HCT116 (cell line): Measurements from ENCODE around the gene DPYD. TPM values are rescaled to one million over a fixed set of nuclear protein-coding genes. Genes with fewer than 3 reads are reported as not detected.

Source experiments
- ATAC-seq: fragments of 200-7000 bp; cut with Tn5 transposase; 2 replicates; pipeline ENCODE4 v1.9.1; 2020; ENCODE audit warnings: mild to moderate bottlenecking, moderate library complexity
- BruUV-seq: library from RNA; stranded (reverse); fragments of 400-500 nt; replicated peaks from 2 replicates; lab custom pipeline; 2021; lab: Mats Ljungman, UMichigan
- CTCF ChIA-PET: fragments of 300-600 bp; sonication (Branson Sonifier 250); formaldehyde crosslinking; loops from one replicate; lab custom pipeline; 2021; ENCODE audit warnings: antibody characterized with exemption; lab: Charles Lee
- POLR2A ChIA-PET: fragments of 300-600, 350-600 bp; sonication (Branson Sonifier 250); formaldehyde crosslinking; loops from one replicate; lab custom pipeline; 2021; ENCODE audit warnings: antibody characterized with exemption; lab: Charles Lee
- RAD21 ChIA-PET, 2 experiments: fragments of 300-600 bp; sonication (Branson Sonifier 250); formaldehyde crosslinking; loops; one replicate each; lab custom pipeline; 2023; ENCODE audit warnings: low total read pairs in 2 of 2; ENCODE audit not compliant: uncharacterized antibody in 2 of 2, unreplicated experiment in 2 of 2, low non-redundant PET in 1 of 2; lab: Charles Lee
- DNase-seq: peaks from one replicate; pipeline ENCODE4 v3.0.0-alpha.2; 2010; ENCODE audit warnings: low read depth, low spot score
- H2AFZ ChIP-seq: fragments of 200-600 bp; shearing (Covaris generic), sonication (generic); 2 replicates; pipeline ENCODE4 v1.6.1; 2017; ENCODE audit warnings: low read depth, mixed run types, mixed read lengths, antibody characterized with exemption, low read length; ENCODE audit not compliant: poor library complexity, severe bottlenecking
- H3K27ac ChIP-seq: 2 replicates; pipeline ENCODE4 v1.5.1; 2012; ENCODE audit warnings: low read depth, low read length
- H3K27me3 ChIP-seq: fragments of 200-600 bp; sonication (generic); 2 replicates; pipeline ENCODE4 v1.6.1; 2016; ENCODE audit warnings: mixed run types, low read length, mixed read lengths; ENCODE audit not compliant: insufficient read depth
- H3K36me3 ChIP-seq, 2 experiments: fragments of 200-500 bp in 1 of 2; fragments of 200-600 bp in 1 of 2; sonication (Bioruptor generic) in 1 of 2; sonication (generic) in 1 of 2; 2 replicates each; pipeline versions ENCODE4 v1.5.1 to v1.6.1; 2014 to 2016; ENCODE audit warnings: low read length in 2 of 2, inconsistent platforms in 1 of 2, mixed read lengths in 1 of 2, mixed run types in 1 of 2; ENCODE audit not compliant: insufficient read depth in 2 of 2, control insufficient read depth in 1 of 2
- H3K4me1 ChIP-seq, 2 experiments: fragments of 200-600 bp in 1 of 2; sonication (generic) in 1 of 2; 2 replicates each; pipeline versions ENCODE4 v1.5.1 to v1.6.1; 2012 to 2017; ENCODE audit warnings: low read length in 2 of 2, inconsistent platforms in 1 of 2, mild to moderate bottlenecking in 1 of 2, mixed read lengths in 1 of 2, mixed run types in 1 of 2, moderate library complexity in 1 of 2; ENCODE audit not compliant: insufficient read depth in 2 of 2, control insufficient read depth in 1 of 2
- H3K4me2 ChIP-seq: fragments of 200-600 bp; sonication (generic); 2 replicates; pipeline ENCODE4 v1.6.1; 2017; ENCODE audit warnings: mixed run types, low read length, mixed read lengths
- H3K4me3 ChIP-seq, 2 experiments: fragments of 200-600 bp in 1 of 2; sonication (generic) in 1 of 2; replicated peaks in 1 of 2; 2 replicates each; pipeline ENCODE4 v1.5.1; 2011 to 2016; ENCODE audit warnings: low read length in 2 of 2, control low read depth in 1 of 2, low read depth in 1 of 2, mild to moderate bottlenecking in 1 of 2, mixed read lengths in 1 of 2, mixed run types in 1 of 2
- H3K79me2 ChIP-seq: fragments of 200-600 bp; sonication (generic); 2 replicates; pipeline ENCODE4 v1.6.1; 2017; ENCODE audit warnings: mild to moderate bottlenecking, mixed run types, low read length, moderate library complexity, mixed read lengths; ENCODE audit not compliant: insufficient read depth
- H3K9ac ChIP-seq: fragments of 200-600 bp; sonication (generic); 2 replicates; pipeline ENCODE4 v1.6.1; 2016; ENCODE audit warnings: low read length, mixed read lengths
- H3K9me2 ChIP-seq: fragments of 200-600 bp; sonication (generic), shearing (Covaris generic); 2 replicates; pipeline ENCODE4 v1.6.1; 2017; ENCODE audit warnings: mixed run types, mild to moderate bottlenecking, moderate library complexity; ENCODE audit not compliant: insufficient read depth
- H3K9me3 ChIP-seq, 2 experiments: fragments of 200-500 bp in 1 of 2; fragments of 200-600 bp in 1 of 2; sonication (Bioruptor generic) in 1 of 2; sonication (generic) in 1 of 2; 2 replicates each; pipeline ENCODE4 v1.6.1; 2014 to 2017; ENCODE audit warnings: low read length in 2 of 2, mixed read lengths in 2 of 2, inconsistent platforms in 1 of 2, low read depth in 1 of 2, mild to moderate bottlenecking in 1 of 2, mixed run types in 1 of 2, moderate library complexity in 1 of 2; ENCODE audit not compliant: control insufficient read depth in 1 of 2, insufficient read depth in 1 of 2
- H4K20me1 ChIP-seq: fragments of 200-600 bp; sonication (generic), shearing (Covaris generic); 2 replicates; pipeline ENCODE4 v1.6.1; 2017; ENCODE audit warnings: mixed run types, mild to moderate bottlenecking, moderate library complexity; ENCODE audit not compliant: insufficient read depth
- CBX3 ChIP-seq: IDR thresholded peaks from 2 replicates; pipeline ENCODE4 v1.6.1; 2012; ENCODE audit warnings: low read depth
- CTCF ChIP-seq, 3 experiments: fragments of 200-600 bp in 1 of 3; sonication (generic) in 1 of 3; IDR thresholded peaks in 2 of 3; conservative IDR thresholded peaks in 1 of 3; 2 replicates each; pipeline ENCODE4 v1.5.1; 2012 to 2017; ENCODE audit warnings: low read depth in 2 of 3, low read length in 2 of 3, antibody characterized with exemption in 1 of 3, borderline replicate concordance in 1 of 3, control low read depth in 1 of 3, mild to moderate bottlenecking in 1 of 3, mixed read lengths in 1 of 3, mixed run types in 1 of 3, moderate library complexity in 1 of 3; ENCODE audit not compliant: insufficient read depth in 1 of 3
- FOSL1 ChIP-seq: IDR thresholded peaks from 2 replicates; pipeline ENCODE4 v1.6.1; 2012; ENCODE audit warnings: low read depth
- POLR2AphosphoS5 ChIP-seq: IDR thresholded peaks from 2 replicates; pipeline ENCODE4 v1.6.1; 2011; ENCODE audit warnings: mild to moderate bottlenecking, low read depth, low read length, moderate library complexity
- RAD21 ChIP-seq: IDR thresholded peaks from 2 replicates; pipeline ENCODE4 v1.6.1; 2012; ENCODE audit warnings: low read depth, mild to moderate bottlenecking
- SP1 ChIP-seq: IDR thresholded peaks from 2 replicates; pipeline ENCODE4 v1.6.1; 2012; ENCODE audit warnings: low read depth
- TCF7L2 ChIP-seq: IDR thresholded peaks from 2 replicates; pipeline ENCODE4 v1.7.0; 2011; ENCODE audit warnings: borderline replicate concordance, inconsistent platforms; ENCODE audit not compliant: insufficient read depth, insufficient read length; ENCODE audit errors: extremely low read depth
- YY1 ChIP-seq: IDR thresholded peaks from 2 replicates; pipeline ENCODE4 v1.6.1; 2011; ENCODE audit warnings: low read length, low read depth, moderate library complexity, mild to moderate bottlenecking; ENCODE audit not compliant: insufficient replicate concordance; ENCODE audit errors: extremely low read depth
- ZBTB33 ChIP-seq: IDR thresholded peaks from 2 replicates; pipeline ENCODE4 v1.6.1; 2011; ENCODE audit warnings: mild to moderate bottlenecking, low read length, moderate library complexity; ENCODE audit not compliant: insufficient replicate concordance; ENCODE audit errors: extremely low read depth
- ZNF274 ChIP-seq: fragments of 200-500 bp; sonication (Bioruptor generic); IDR thresholded peaks from 2 replicates; pipeline ENCODE4 v1.6.1; 2014; ENCODE audit warnings: mild to moderate bottlenecking, low read depth, low read length, inconsistent platforms
- intact Hi-C: fragments of 100-400 bp; cut with micrococcal nuclease; formaldehyde crosslinking; loops from 2 replicates; pipeline ENCODE4 v1.10.0; 2022
- total RNA-seq: library from RNA; stranded (reverse); gene quantifications from one replicate; pipeline ENCODE4 v1.2.1, GENCODE V29; 2021; ENCODE audit not compliant: unreplicated experiment

Gene DPYD
- total RNA-seq, 1 experiment from 2014 or later: 1.7 TPM

- peak overlapping the region; percentile 93 for H2AFZ ChIP-seq
- no peaks in the 10 kb centered on the region for H4K20me1 ChIP-seq
- ATAC-seq (peak; percentile 99), DNase-seq (peak; percentile 37)
- no peaks in the 10 kb centered on the region for H3K79me2 ChIP-seq
- peak overlapping the region; percentile 57 for H3K4me2 ChIP-seq
- TF ChIP-seq RAD21: peak; percentile 69
- TF ChIP-seq CTCF (IDR thresholded peaks at IDR 0.05 in 2 of 3, conservative IDR thresholded peaks at IDR 0.05 in 1 of 3; ENCODE audit: borderline replicate concordance in 1 of 3, insufficient read depth in 1 of 3, low read depth in 2 of 3, low read length in 2 of 3): peak; percentile 42 to 76 (median 63); a peak in 5 of 6 replicates
- no peak for TF ChIP-seq POLR2AphosphoS5
- ChIA-PET CTCF (interaction anchor here (0.6 to 1.4 kb wide), 8 partner anchors 10 to 680 kb away, joined by 3 to 7 read pairs (median 4); no protein-coding TSS in a partner anchor), POLR2A (no interaction called here), RAD21 (interaction anchor here in 1 of 2 experiments (0.8 kb wide), 1 partner anchor 387 kb away, joined by 5 read pairs; no protein-coding TSS in a partner anchor)
- BruUV-seq: no TSS peak
- no peaks in the 10 kb centered on the region for H3K36me3 ChIP-seq
- H3K4me1 ChIP-seq: peaks cover 5 to 10% of the 10 kb centered on the region in 2 experiments; a peak in 3 of 4 replicates
- peak overlapping the region in 1 of 2 experiments; percentile 8; a peak in 1 of 4 replicates for H3K4me3 ChIP-seq
- no peaks in the 10 kb centered on the region for H3K9me2 ChIP-seq
- no peak overlapping the region for H3K27ac ChIP-seq
- no peaks in the 10 kb centered on the region for H3K27me3 ChIP-seq
- H3K9me3 ChIP-seq: no peaks in the 10 kb centered on the region
- no peak overlapping the region for H3K9ac ChIP-seq
- intact Hi-C loops: loop anchor here (2.0 kb wide), 1 partner anchor 913 kb away; no protein-coding TSS in a partner anchor
Measured at GRCh38 chr1:97137862-97138514, 782.8 kb downstream of the DPYD start.

GRCh38 chr1:97136996-97137395, 783.8 kb downstream of the DPYD start:
- Histone ChIP-seq H3K27me3 (no peaks in the 10 kb centered on the region), H2AFZ (no peak overlapping the region), H3K9me2 (no peaks in the 10 kb centered on the region), H3K27ac (no peak overlapping the region), H4K20me1 (no peaks in the 10 kb centered on the region), H3K36me3 (no peaks in the 10 kb centered on the region), H3K4me2 (no peak overlapping the region), H3K9me3 (no peaks in the 10 kb centered on the region), H3K4me3 (no peak overlapping the region), H3K79me2 (no peaks in the 10 kb centered on the region), H3K4me1 (peaks cover 5 to 10% of the 10 kb centered on the region in 2 experiments; a peak in 3 of 4 replicates)
- DNase-seq (no peak), ATAC-seq (no peak)
- ChIA-PET POLR2A (no interaction called here), RAD21 (no interaction called here)
- BruUV-seq: no TSS peak
- intact Hi-C loops: no loop called here
- TF ChIP-seq YY1: no peak
- no peak for TF ChIP-seq ZNF274
- TF ChIP-seq TCF7L2: no peak
- no peak for TF ChIP-seq SP1
- TF ChIP-seq CBX3: no peak
- no peak for TF ChIP-seq ZBTB33
- no peak for TF ChIP-seq FOSL1
- TF ChIP-seq, all 23 proteins: peak for 0
- H3K9ac ChIP-seq: no peak overlapping the region
- CTCF ChIA-PET: no interaction called here
